ENCODE data around the gene GK. TPM values are rescaled to one million over a fixed set of nuclear protein-coding genes. Genes with fewer than 3 reads are reported as not detected.

GK gene
- total and polyA plus RNA-seq, 2 donors (not counting 1 experiment from before 2014, with no cell fraction given): 4.8 to 10.2 TPM

GRCh38 chrX:30777575-30777974 is 124.4 kb downstream of the GK start:
- Histone ChIP-seq H3K36me3 (replicated peaks in 1 of 2; ENCODE audit: control extremely low read depth in 1 of 2, control insufficient read depth in 1 of 2, extremely low read depth in 1 of 2, insufficient read depth in 2 of 2, low read length in 1 of 2) (no peaks in the 10 kb centered on the region), H3K4me3 (ENCODE audit: control extremely low read depth in 1 of 5, extremely low read depth in 1 of 5, insufficient read depth in 1 of 5, low read depth in 2 of 5, low read length in 4 of 5) (no peak overlapping the region), H3K4me2 (replicated peaks; ENCODE audit: low read depth, low read length, poor library complexity, severe bottlenecking) (no peak overlapping the region), H2AFZ (ENCODE audit: insufficient read depth, low read depth, low read length, poor library complexity, severe bottlenecking) (no peak overlapping the region), H4K20me1 (ENCODE audit: control insufficient read depth, insufficient read depth, low read length, poor library complexity, severe bottlenecking) (no peaks in the 10 kb centered on the region), H3K4me1 (ENCODE audit: control insufficient read depth in 2 of 2, insufficient read depth in 2 of 2, low read length in 2 of 2) (no peaks in the 10 kb centered on the region), H3K9me3 (ENCODE audit: control extremely low read depth in 1 of 3, control insufficient read depth in 2 of 3, insufficient read depth in 1 of 3, low read length in 2 of 3) (no peaks in the 10 kb centered on the region), H3K27ac (ENCODE audit: low read length in 2 of 2) (no peak overlapping the region), H3K9ac (ENCODE audit: low read length) (no peak overlapping the region), H3K79me2 (ENCODE audit: control insufficient read depth, insufficient read depth, low read length) (no peaks in the 10 kb centered on the region), H3K27me3 (replicated peaks in 1 of 4; ENCODE audit: control extremely low read depth in 1 of 4, control insufficient read depth in 3 of 4, insufficient read depth in 4 of 4, low read length in 3 of 4) (no peaks in the 10 kb centered on the region)
- CTCF ChIA-PET: no interaction called here
- intact Hi-C loops (cut with micrococcal nuclease): no loop called here
- DNase-seq (no peak), ATAC-seq (ENCODE audit: low read depth) (no peak)
- H3K4me1 Mint-ChIP-seq: no peaks in the 10 kb centered on the region
- no peaks in the 10 kb centered on the region for H3K27me3 Mint-ChIP-seq
- no peaks in the 10 kb centered on the region for H3K9me3 Mint-ChIP-seq (ENCODE audit: insufficient read depth)
- TF ChIP-seq EZH2 (IDR thresholded peaks at IDR 0.05; ENCODE audit: borderline replicate concordance, insufficient read depth, low read depth, low read length, poor library complexity, severe bottlenecking) (no peak), CTCF (IDR thresholded peaks at IDR 0.05) (no peak)
- H3K27ac Mint-ChIP-seq: no peak overlapping the region
- no peak overlapping the region for H3K4me3 Mint-ChIP-seq
- POLR2A ChIA-PET: no interaction called here

- no peaks in the 10 kb centered on the region for H3K9me3 Mint-ChIP-seq (ENCODE audit: insufficient read depth)
- CTCF ChIA-PET: no interaction called here
Observed at GRCh38 chrX:30779453-30780030, 126.3 kb downstream of the GK start.

More at GRCh38 chrX:30779453-30780030, 126.3 kb downstream of the GK start:
- POLR2A ChIA-PET: no interaction called here
- H3K79me2 ChIP-seq (ENCODE audit: control insufficient read depth, insufficient read depth, low read length): no peaks in the 10 kb centered on the region
- H3K4me1 ChIP-seq (ENCODE audit: control insufficient read depth in 2 of 2, insufficient read depth in 2 of 2, low read length in 2 of 2): no peaks in the 10 kb centered on the region
- no peak for ATAC-seq (ENCODE audit: low read depth)
- WGBS (ENCODE audit: insufficient coverage): 100% methylated on average over 9 of the region's 19 CpGs
- Mint-ChIP-seq H3K27ac (no peak overlapping the region), H3K27me3 (no peaks in the 10 kb centered on the region), H3K4me1 (no peaks in the 10 kb centered on the region), H3K4me3 (no peak overlapping the region)
- no peaks in the 10 kb centered on the region for H3K36me3 ChIP-seq (replicated peaks in 1 of 2; ENCODE audit: control extremely low read depth in 1 of 2, control insufficient read depth in 1 of 2, extremely low read depth in 1 of 2, insufficient read depth in 2 of 2, low read length in 1 of 2)
- no peak overlapping the region for H3K4me3 ChIP-seq (ENCODE audit: control extremely low read depth in 1 of 5, extremely low read depth in 1 of 5, insufficient read depth in 1 of 5, low read depth in 2 of 5, low read length in 4 of 5)
- no peaks in the 10 kb centered on the region for H3K9me3 ChIP-seq (ENCODE audit: control extremely low read depth in 1 of 3, control insufficient read depth in 2 of 3, insufficient read depth in 1 of 3, low read length in 2 of 3)
- no peak overlapping the region for H3K4me2 ChIP-seq (replicated peaks; ENCODE audit: low read depth, low read length, poor library complexity, severe bottlenecking)
- intact Hi-C loops (cut with micrococcal nuclease): no loop called here
- H2AFZ ChIP-seq (ENCODE audit: insufficient read depth, low read depth, low read length, poor library complexity, severe bottlenecking): no peak overlapping the region
- H3K27me3 ChIP-seq (replicated peaks in 1 of 4; ENCODE audit: control extremely low read depth in 1 of 4, control insufficient read depth in 3 of 4, insufficient read depth in 4 of 4, low read length in 3 of 4): no peaks in the 10 kb centered on the region
- H3K9ac ChIP-seq (ENCODE audit: low read length): no peak overlapping the region
- no peak overlapping the region for H3K27ac ChIP-seq (ENCODE audit: low read length in 2 of 2)
- no peak for DNase-seq
- TF ChIP-seq CTCF (IDR thresholded peaks at IDR 0.05) (no peak), EZH2 (IDR thresholded peaks at IDR 0.05; ENCODE audit: borderline replicate concordance, insufficient read depth, low read depth, low read length, poor library complexity, severe bottlenecking) (no peak)
- no peaks in the 10 kb centered on the region for H4K20me1 ChIP-seq (ENCODE audit: control insufficient read depth, insufficient read depth, low read length, poor library complexity, severe bottlenecking)

Small RNA genes lying within 50 kb of the gene (small RNA-seq; reads per million reads assigned to genes)
- gene CKS1BP6 (ENCODE audit: insufficient read length, low read depth, low replicate concordance): not detected

Other genes with a start within 250 kb of the GK start
- 25.4 and 27.0 TPM in 2 replicates for gene TASL, start 75.7 kb upstream of the GK start, total RNA-seq
- 8.1 and 15.7 TPM in 2 replicates for gene TASL, start 75.7 kb upstream of the GK start, polyA plus RNA-seq
- gene TAB3, start 235.8 kb downstream of the GK start, total RNA-seq: 24.4 and 26.5 TPM in 2 replicates
- 11.4 and 16.3 TPM in 2 replicates for gene TAB3, start 235.8 kb downstream of the GK start, polyA plus RNA-seq

Data from B cell (primary cell).